OCI-LY3 (cell line): Measurements from ENCODE around the gene RAET1E.

Experiments
- EZH2phosphoT487 ChIP-seq: fragments of 200-600 bp; shearing (Covaris generic); IDR thresholded peaks from 2 replicates; pipeline ENCODE4 v1.6.1; 2018; ENCODE audit warnings: antibody characterized with exemption, mixed run types, low read depth
- TF ChIP-seq, protein P1 (sequence below): fragments of 200-600, 300-600 bp; sonication (generic); IDR thresholded peaks from 2 replicates; pipeline ENCODE4 v1.5.1; 2014; ENCODE audit warnings: antibody characterized with exemption, low read length, low read depth

- TF ChIP-seq, protein P1, sequence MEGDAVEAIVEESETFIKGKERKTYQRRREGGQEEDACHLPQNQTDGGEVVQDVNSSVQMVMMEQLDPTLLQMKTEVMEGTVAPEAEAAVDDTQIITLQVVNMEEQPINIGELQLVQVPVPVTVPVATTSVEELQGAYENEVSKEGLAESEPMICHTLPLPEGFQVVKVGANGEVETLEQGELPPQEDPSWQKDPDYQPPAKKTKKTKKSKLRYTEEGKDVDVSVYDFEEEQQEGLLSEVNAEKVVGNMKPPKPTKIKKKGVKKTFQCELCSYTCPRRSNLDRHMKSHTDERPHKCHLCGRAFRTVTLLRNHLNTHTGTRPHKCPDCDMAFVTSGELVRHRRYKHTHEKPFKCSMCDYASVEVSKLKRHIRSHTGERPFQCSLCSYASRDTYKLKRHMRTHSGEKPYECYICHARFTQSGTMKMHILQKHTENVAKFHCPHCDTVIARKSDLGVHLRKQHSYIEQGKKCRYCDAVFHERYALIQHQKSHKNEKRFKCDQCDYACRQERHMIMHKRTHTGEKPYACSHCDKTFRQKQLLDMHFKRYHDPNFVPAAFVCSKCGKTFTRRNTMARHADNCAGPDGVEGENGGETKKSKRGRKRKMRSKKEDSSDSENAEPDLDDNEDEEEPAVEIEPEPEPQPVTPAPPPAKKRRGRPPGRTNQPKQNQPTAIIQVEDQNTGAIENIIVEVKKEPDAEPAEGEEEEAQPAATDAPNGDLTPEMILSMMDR, result no peak
- TF ChIP-seq EZH2phosphoT487, result no peak
These were observed 37.4 kb downstream of the RAET1E start for GRCh38 chr6:149860513-149860833.
